ENCODE measurements around the gene PLEKHN1. TPM values are rescaled to one million over a fixed set of nuclear protein-coding genes. Genes with fewer than 3 reads are reported as not detected.
A peak's percentile ranks its signal among the peaks of the same experiment; 100 is the strongest.

PLEKHN1 gene
- total and polyA plus RNA-seq, 2 donors from 2014 or later: 14.3 TPM; not detected in 1

DNA sequence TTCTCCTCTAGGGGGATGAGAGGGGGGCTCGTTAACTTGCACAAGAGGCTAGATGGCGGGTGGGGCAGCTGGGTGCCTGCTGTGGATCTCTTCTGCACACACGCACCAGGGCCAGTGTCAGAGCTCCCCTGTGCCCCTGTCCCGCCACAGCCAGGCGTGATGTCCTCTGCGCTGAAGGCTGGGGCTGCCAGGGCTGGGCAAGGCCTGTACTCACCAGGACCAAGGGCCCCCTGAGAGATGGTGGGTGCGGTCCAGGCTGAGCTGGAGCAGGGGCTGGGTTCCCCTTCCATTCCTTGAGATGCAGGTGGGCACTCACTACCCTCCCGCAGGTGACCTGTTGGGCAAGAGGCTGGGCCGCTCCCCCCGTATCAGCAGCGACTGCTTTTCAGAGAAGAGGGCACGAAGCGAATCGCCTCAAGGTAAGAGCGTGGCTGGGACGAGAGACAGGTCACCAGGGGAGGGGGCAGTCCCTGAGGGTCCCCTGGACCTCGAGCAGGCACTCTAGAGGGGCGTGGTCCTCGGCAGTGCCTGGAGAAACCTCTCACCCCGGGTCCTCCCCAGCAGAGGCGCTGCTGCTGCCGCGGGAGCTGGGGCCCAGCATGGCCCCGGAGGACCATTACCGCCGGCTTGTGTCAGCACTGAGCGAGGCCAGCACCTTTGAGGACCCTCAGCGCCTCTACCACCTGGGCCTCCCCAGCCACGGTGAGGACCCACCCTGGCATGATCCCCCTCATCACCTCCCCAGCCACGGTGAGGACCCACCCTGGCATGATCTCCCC lies 27.4 kb upstream of the PLEKHN1 start:
- DNase-seq: peak in 1 of 5 donors; percentile 75
- TF ChIP-seq, protein P1, sequence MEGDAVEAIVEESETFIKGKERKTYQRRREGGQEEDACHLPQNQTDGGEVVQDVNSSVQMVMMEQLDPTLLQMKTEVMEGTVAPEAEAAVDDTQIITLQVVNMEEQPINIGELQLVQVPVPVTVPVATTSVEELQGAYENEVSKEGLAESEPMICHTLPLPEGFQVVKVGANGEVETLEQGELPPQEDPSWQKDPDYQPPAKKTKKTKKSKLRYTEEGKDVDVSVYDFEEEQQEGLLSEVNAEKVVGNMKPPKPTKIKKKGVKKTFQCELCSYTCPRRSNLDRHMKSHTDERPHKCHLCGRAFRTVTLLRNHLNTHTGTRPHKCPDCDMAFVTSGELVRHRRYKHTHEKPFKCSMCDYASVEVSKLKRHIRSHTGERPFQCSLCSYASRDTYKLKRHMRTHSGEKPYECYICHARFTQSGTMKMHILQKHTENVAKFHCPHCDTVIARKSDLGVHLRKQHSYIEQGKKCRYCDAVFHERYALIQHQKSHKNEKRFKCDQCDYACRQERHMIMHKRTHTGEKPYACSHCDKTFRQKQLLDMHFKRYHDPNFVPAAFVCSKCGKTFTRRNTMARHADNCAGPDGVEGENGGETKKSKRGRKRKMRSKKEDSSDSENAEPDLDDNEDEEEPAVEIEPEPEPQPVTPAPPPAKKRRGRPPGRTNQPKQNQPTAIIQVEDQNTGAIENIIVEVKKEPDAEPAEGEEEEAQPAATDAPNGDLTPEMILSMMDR (IDR thresholded peaks at IDR 0.05; ENCODE audit: borderline replicate concordance, extremely low read depth, insufficient read depth): no peak
- intact Hi-C loops (cut with DNase I): no loop called here
- H3K4me1 ChIP-seq (ENCODE audit: control insufficient read depth in 2 of 3, insufficient read depth in 2 of 3, low read depth in 1 of 3, low read length in 3 of 3): peaks cover 0 to 37% (median 0%) of the 10 kb centered on the region in 3 donors
- no peaks in the 10 kb centered on the region for H3K9me3 ChIP-seq (ENCODE audit: control insufficient read depth in 2 of 3, insufficient read depth in 1 of 3, low read length in 3 of 3)
- FAIRE-seq: no peak
- H3K4me3 ChIP-seq (ENCODE audit: low read length in 3 of 3): no peak overlapping the region
- H3K27ac ChIP-seq (ENCODE audit: low read depth in 2 of 2, low read length in 2 of 2): no peak overlapping the region
- no peaks in the 10 kb centered on the region for H3K27me3 ChIP-seq (ENCODE audit: control insufficient read depth, insufficient read depth, low read length)
- no peaks in the 10 kb centered on the region for H3K36me3 ChIP-seq (ENCODE audit: control insufficient read depth in 2 of 3, insufficient read depth in 3 of 3, low read length in 3 of 3)
- H3K9ac ChIP-seq (ENCODE audit: low read length in 3 of 3): no peak overlapping the region

DNA sequence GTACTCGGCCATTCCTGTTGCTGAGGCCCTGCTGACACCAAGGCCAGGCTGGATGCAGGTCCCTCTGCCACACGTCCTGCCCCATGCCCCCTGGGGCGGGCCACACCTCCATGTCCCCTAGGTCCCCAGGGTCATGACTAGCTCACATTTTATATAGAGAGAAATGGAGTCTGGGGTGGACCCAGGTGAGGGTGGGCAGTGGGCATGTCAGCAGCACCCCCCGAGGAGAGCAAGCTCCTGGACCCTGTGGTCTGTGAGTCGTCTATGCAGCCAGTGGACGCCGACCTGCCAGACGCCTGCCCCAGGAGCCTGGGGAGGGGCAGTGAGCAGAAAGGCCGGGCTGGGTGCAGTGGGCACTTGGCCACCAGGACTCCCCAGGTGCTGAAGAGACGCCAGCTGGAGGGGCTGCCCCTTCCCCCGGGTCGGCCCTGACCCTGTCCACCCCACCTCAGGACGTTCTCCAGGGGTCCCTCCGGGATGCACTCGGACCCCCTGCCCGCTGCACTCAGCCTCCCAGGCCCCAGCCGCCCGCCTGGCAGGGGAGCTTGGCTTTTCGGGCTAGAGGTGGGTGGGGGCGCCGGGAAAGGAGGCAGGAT lies 26.7 kb upstream of the PLEKHN1 start:
- intact Hi-C loops (cut with DNase I): no loop called here
- H3K4me1 ChIP-seq (ENCODE audit: control insufficient read depth in 2 of 3, insufficient read depth in 2 of 3, low read depth in 1 of 3, low read length in 3 of 3): peaks cover 0 to 37% (median 0%) of the 10 kb centered on the region in 3 donors
- no peaks in the 10 kb centered on the region for H3K36me3 ChIP-seq (ENCODE audit: control insufficient read depth in 2 of 3, insufficient read depth in 3 of 3, low read length in 3 of 3)
- H3K9me3 ChIP-seq (ENCODE audit: control insufficient read depth in 2 of 3, insufficient read depth in 1 of 3, low read length in 3 of 3): no peaks in the 10 kb centered on the region
- TF ChIP-seq, protein P1 (IDR thresholded peaks at IDR 0.05; ENCODE audit: borderline replicate concordance, extremely low read depth, insufficient read depth): no peak
- DNase-seq: peak in 3 of 5 donors; percentile 16 to 84 (median 37)
- H3K27ac ChIP-seq (ENCODE audit: low read depth in 2 of 2, low read length in 2 of 2): peak overlapping the region in 1 of 2 donors; percentile 47
- H3K4me3 ChIP-seq (ENCODE audit: low read length in 3 of 3): no peak overlapping the region
- no peak for FAIRE-seq
- H3K27me3 ChIP-seq (ENCODE audit: control insufficient read depth, insufficient read depth, low read length): no peaks in the 10 kb centered on the region
- H3K9ac ChIP-seq (ENCODE audit: low read length in 3 of 3): no peak overlapping the region

DNA sequence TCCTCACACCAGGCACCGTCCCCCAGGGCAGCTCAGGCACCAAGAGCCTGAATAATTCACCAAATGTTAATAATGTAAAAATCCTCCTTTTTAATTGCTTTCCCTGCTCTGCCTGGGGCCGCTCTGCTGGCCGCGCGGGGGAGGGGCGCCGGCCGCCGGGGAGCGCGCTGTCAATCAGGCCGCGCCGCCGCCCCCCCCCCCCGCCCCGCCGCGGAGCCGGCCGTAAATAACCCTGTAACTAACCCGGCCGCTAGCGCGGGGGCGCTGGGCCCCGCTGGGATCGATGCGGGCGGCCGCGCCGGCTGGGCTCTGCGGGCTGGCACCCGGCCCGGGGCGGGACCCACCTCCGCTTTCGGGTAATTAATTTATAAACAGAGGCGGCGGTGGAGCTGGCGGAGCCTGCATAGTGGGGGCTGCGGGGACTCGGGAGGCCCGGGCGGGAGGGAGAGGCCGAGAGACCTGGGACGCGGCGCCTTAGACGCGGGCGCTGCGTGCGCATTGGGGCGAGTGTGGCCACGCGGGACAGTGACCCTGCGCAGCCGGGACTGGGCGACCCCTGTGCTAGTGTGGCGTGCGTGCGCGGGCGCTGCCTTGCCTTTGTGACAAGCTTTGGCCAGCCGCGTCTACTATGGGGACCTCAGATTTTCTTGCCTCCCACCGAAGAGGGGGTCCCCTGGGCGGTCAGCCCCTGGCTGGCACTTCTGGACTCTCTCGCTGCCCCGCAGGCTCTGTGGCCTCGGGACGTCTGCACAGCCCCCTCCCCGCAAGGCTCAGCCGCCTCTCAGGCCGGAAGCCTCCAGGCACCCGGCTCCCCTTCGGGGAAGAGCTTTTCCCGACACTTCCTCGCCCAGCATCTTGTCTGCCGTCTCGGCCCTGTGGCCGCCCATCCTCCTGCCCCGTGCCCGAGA lies 25.9 kb upstream of the PLEKHN1 start:
- H3K27me3 ChIP-seq (ENCODE audit: control insufficient read depth, insufficient read depth, low read length): no peaks in the 10 kb centered on the region
- no peak for FAIRE-seq
- TF ChIP-seq, protein P1 (IDR thresholded peaks at IDR 0.05; ENCODE audit: borderline replicate concordance, extremely low read depth, insufficient read depth): no peak
- no peaks in the 10 kb centered on the region for H3K9me3 ChIP-seq (ENCODE audit: control insufficient read depth in 2 of 3, insufficient read depth in 1 of 3, low read length in 3 of 3)
- H3K4me3 ChIP-seq (ENCODE audit: low read length in 3 of 3): peak overlapping the region in 1 of 3 donors; percentile 41
- peaks cover 0 to 36% (median 0%) of the 10 kb centered on the region in 3 donors for H3K4me1 ChIP-seq (ENCODE audit: control insufficient read depth in 2 of 3, insufficient read depth in 2 of 3, low read depth in 1 of 3, low read length in 3 of 3)
- H3K27ac ChIP-seq (ENCODE audit: low read depth in 2 of 2, low read length in 2 of 2): peak overlapping the region; percentile 83 to 84
- peak; percentile 94 to 97 (median 95) for DNase-seq
- H3K36me3 ChIP-seq (ENCODE audit: control insufficient read depth in 2 of 3, insufficient read depth in 3 of 3, low read length in 3 of 3): no peaks in the 10 kb centered on the region
- intact Hi-C loops (cut with DNase I): no loop called here
- H3K9ac ChIP-seq (ENCODE audit: low read length in 3 of 3): peak overlapping the region in 1 of 3 donors; percentile 22

Data from kidney (tissue), 14 donors.